ENCODE data around the gene ZNFX1.

- TF ChIP-seq CTCF (IDR thresholded peaks at IDR 0.05; ENCODE audit: low read depth, low read length), result no peak
- no peak for TF ChIP-seq EZH2phosphoT487 (IDR thresholded peaks at IDR 0.05; ENCODE audit: low read depth)
Measured at GRCh38 chr20:49297605-49298530, 20.0 kb upstream of the ZNFX1 start.
